ENCODE data around the gene C14orf119.

Gene C14orf119

DNA sequence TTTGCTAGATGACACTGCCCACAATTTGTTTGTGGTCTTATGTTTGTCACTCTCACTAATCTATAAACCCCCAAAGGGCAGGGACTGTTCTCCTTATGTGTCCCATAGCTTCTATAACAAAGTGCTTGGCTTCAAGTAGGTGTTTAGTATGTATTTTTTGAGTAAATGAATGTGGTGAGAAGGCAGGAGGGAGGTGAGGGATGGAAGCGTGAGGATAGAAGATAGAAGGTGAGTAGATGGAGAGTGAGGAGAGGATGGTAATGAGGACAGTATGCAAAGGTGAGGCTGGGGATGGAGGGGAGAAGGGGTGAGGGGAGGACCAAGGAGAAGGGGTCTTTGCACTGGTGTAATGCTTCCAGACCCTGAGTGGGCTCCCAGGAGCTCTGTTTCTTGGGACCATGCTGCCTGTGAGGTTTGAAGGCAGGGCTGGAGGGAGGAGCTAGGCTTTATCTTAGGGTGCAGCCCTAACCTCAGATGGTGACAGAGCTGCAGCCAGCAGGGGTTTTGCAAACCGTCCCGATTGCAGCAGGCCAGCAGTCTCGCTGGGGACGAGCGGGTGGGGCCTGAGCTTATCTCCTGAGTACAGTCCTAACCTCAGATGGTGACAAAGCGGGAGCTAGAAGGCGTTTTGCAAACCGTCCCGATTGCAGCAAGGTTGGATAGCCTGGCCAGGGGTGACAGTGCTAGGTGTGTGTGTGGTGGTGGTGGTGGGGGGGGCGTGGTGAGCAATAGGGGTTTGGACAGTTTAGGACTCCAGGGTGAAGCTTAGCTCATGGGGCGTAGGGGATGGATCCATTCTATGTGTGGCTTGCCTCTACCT lies 17.3 kb downstream of the C14orf119 start:
- no peak for DNase-seq

GRCh38 chr14:23113431-23114119 lies 18.3 kb downstream of the C14orf119 start:
- no peak for DNase-seq

DNA sequence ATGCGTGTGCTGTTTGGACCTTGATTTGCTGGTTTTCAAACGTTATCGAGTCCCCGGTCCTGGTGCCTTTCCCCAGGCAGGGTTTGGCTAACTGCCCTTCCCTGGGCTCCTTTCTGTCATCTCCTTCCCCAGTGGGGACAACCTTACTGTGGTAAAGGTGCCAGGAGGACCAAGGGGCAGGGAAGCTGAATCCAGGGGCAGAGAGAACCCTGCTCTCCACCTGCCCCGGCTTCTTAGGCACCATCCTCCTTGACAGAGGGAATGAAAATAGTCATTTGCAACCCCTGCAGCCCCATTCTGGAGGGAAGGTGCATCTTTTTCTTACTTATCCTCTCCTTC lies 18.8 kb downstream of the C14orf119 start:
- DNase-seq = no peak

- DNase-seq = no peak
These were observed 19.3 kb downstream of the C14orf119 start for GRCh38 chr14:23114669-23115038.

DNA sequence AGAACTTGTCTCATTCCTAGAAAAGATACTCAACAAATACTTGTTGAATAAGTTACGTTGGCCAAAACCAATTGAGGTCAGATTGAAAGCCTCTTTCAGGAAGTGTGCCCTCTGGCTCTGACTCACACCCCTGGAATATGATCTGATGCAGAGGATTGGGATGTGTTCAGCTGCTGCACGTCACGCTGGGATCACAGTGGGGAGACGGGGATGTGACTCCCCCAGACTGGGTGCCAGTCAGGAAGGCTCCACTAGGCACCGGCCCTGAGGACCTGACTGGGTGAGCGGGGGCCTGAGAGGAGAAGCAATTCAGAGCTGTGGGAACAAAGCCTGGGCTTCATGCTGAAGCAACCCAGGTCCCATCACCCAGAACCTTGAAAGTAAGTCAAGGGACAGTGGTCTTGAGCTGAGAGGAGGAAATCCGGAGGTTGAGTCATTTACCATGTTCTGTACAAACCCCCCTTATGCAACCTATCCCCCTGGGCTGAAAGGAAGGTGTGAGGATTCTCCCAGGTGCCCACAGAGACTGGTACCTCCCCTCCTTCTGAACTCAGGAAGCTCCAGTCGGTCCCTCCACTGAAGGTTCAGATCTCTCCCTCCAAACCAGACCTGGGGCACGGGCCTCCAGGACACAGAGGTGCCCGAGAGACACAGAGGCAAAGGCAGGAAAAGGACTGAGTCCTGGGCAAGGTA lies 19.9 kb downstream of the C14orf119 start:
- no peak for DNase-seq

GRCh38 chr14:23115918-23116317 lies 20.6 kb downstream of the C14orf119 start:
- DNase-seq = no peak

DNA sequence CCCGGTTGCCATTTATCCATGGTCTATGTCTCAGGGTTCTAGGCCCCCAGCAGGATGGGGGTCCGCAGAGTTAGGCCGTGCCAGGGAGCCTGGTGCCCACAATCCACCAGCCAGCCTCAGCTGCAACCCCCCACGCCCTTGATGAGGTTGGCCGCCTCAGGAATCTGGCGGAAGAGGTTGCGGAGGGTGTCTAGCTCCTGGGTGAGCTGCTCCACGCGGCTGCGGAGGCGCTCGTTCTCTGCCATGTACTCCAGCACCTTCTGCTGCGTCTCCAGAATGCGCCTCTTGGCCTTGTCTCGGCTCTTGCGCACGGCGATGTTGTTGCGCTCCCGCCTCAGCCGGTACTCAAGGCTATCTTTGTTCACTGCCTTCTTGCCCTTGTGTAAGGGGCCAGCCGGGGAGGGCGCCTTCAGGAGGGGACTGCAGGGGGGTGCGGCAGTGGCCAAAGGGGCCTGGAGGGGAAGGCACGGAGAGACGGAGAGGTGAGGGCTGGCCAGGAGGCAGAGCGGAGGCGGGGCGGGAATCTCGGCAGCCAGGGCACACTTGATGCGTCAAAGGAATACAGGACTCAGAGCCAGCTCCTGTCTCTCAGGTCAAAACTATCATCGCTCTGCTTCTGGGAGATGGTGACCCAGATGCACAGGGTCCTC lies 22.2 kb downstream of the C14orf119 start:
- DNase-seq = no peak

DNA sequence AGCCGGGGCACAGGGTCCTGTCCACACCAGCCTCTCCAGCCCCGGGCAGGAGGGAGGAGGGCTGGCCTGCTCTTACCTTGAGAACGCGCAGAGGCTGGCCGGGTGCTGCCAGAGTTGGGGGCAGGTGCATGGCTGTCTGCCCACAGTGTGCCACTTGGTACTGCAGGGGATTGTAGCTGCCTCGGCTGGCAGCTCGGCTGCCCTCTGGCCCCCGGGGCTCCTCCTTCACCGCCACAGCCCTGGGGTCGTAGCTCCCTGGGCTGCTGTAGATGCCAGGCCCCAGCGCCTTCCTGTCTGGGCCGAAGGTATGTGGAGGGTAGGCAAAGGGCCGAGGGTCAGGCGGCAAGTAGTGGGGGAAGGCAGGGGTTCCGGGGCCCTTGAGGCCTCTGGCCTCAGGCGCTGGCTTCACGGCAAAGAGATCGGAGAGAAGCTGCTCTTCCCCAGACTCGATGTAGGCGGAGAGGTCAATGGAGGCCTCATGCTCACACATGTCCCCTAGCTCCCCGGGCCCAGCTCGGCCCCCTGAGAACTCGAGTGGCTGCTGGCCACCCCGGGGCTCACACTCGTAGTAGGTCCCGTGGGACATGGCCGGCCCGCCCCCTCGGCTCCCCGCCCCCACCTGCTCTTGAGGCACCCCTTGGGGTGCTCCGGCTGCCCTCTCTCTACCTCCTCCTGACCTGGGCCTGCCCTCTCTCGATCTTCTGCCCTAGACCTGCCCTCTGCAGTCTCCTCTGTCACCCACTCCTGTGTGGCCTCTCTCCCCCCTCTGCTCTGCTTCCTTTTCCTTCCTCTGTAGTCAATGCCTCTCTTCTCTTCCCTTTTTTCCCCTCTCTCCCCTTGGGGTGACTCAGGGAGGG lies 23.4 kb downstream of the C14orf119 start, which contains the start of gene CEBPE:
Gene CEBPE (minus strand): TSS at position 750 of the 857 bp plus-strand sequence. CDS start 164 bp downstream, at position 586.
- DNase-seq = no peak

DNA sequence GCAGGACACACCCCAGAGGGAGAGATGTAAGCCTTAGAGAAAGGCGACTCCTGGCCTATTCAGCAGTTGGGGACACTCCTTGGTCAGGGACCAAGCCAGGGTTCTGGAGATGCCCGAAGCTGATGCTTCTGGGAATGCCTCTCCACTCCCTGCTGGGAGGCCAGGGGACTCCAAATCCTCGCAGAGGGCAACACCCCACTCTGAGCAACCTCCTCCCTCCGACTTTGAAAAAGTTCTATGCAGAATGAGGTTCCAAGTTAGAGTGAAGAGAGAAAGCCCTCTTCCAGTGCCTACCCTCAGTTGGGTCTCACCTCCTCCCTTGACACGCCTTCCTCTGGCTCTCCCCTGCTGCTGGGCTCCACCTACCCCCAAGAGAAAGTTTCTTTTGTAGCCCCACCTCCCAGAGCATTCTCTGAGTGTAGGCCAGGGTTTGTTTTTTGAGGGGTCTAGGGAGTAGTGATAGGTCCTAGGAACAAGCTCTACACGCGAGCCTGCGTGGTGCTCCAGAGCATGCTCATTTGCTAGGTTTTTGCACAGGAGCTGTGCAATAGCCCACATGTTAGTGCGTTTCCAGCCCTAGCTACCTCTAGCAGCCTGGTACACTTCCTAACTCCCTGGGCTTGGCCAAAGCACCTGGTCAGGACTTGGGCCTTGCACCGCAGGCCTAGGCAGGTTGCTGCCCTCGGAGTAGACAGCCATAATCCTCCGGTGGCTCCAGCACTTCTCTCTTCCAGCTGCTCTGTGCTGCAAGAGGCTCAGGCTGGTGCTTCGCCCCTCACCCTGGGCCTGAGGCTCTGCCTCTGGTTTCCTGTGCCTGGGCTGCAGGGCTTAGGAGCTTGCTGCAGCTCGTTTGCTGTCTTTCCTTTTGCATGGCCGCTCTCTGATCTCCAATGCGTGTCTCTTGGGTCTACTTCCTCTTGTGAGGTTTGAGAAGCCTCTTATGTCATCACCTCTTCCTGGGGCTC lies 24.3 kb downstream of the C14orf119 start:
- DNase-seq = no peak

DNA sequence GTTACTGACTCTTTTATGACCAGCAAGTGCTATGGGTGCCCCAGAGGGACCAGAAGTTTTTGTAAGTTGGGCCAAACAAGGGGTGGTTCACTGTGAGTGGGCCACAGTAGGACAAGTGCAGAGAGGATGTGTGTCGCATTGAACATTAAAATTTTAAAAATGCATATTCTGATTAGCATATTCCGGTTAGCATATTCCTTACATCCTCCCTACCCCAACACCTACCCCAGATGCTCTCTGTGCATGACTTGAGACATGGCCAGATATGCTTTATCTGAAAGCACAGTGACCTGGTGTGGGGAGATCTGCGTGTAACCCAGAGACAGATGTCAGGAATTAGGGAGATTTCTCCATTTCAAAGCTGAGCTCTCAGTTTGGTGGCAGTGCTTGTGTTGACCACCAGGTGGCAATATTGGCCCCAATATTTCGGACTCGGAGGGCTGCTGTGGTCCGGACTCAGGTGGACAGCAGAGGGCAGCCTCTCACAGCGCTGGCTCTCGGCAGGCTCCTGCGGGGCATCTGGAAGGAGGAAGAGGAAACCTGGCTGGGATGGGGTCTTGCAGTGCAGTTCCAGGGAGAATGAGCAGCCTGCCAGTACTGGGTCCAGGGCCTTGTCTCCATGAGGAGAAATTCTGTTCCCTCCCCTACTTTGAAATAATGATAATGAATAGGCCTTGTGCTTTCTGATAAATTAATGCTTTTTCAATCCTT lies 25.4 kb downstream of the C14orf119 start:
- DNase-seq = peak; percentile 10 to 68

DNA sequence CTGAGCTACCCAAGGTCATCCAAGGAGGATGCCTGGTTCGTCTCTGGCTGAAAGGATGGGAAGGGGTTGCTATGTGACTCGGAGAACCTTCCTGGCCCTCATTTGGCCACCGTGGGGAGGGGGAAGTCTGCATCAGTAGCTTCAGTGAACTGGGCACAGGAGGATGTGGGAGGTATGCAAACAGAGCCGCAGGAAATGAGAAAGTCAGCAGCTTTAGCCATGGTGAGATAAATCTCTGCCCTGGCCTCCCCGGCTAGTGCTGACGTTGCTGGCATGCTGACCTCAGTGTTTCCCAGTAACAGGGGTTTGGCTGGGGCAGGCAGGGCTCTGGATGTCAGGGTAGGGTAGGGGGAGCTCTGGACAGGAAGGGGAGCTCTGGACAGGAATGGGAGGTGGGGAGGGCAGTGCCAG lies 26.1 kb downstream of the C14orf119 start:
- DNase-seq = no peak

DNA sequence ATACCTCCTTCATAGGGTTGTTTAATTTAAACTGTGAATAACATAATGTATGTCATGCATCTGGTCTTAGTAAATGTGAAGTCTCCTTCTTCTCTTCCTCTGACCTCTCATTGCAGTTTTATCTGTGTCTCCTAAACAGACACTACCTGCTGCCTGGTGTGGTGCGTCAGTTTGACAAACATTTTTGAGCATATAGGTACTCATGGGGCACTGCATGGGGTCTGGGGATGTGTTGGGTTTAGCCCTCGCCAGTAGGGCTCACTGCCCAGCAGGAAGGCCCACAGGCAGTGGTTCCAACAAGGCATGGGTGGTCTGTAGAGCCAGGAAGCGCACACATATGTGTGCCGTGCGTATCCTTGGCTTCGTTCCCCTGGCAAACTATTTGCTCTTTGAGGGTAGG lies 26.8 kb downstream of the C14orf119 start:
- DNase-seq = no peak

DNA sequence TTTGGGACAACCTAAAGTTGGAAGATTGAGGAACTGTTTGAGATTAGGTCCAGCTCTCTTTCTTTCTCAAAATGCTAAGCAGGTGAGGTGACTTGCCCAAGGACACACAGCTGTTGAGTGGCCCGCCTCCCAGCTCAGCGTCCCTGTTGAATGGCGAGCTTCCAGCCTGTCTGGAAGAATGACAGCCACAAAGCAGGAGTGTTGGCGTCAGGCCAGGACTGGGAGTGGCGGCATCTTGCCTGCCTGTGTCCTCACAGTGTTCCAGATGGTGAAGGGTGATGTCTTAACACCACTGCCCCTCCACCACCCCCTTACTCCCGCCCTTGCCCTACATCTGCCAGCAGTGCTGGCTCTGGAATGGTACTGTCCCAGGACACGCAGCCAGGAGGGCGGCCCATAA lies 28.1 kb downstream of the C14orf119 start:
- DNase-seq = no peak

- DNase-seq = no peak
These were observed 29.1 kb downstream of the C14orf119 start for GRCh38 chr14:23124337-23124954.

DNA sequence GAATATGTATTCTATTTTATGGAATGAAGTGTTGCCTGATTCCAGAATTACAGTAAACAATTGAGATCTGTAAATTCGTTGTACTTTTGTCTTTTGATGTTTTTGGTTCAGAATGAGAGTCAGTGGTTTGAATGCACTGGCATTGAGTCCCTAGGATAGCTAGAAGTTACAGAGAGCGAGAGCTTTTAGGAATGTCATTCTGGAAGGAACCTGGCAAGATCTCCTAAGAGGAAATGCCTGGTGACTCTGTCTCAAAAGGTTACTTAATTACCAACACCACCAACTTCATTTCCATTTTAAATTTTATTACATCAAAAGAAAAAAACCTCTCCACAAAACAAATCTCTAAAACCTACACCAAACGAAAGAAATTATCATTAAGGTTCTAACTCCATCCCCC lies 29.7 kb downstream of the C14orf119 start:
- DNase-seq = no peak

- no peak for DNase-seq
These were observed 30.7 kb downstream of the C14orf119 start for GRCh38 chr14:23125933-23126524.

DNA sequence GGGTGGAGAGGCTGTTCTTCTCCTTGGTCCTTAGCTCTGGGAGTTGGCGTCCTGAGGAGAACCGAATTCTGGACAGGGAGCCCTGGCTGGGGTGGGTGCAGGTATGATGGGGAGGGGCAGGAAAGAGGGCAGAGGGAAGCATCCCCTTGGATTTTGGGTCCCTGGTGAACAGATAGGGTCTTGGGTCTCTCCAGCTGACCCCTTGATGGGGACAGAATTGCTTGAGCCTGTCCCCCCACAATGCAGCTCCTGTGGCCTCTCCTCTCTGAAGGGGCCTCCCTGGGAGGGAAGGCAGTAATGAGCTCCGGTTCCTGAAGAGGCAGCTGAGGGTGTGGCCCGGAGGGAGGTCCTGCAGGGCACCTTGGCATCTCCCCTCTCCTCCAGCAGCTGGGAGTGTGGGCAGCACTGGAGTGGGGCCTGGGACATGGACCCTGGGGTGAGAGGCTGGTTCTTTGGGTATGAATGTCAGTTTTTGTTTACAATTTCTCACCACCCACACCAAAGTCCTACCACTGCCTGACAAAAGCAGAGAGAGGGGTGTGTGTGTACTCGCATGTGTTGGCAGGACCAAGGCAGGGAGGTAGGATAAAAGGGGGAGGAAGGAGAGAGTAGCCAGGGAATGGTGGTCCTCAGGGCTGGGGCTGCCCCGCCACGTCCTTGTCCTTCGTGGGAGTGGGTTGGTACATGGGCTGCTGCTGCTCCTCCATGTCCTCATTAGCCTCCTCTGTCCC lies 31.4 kb downstream of the C14orf119 start:
- DNase-seq = no peak

DNA sequence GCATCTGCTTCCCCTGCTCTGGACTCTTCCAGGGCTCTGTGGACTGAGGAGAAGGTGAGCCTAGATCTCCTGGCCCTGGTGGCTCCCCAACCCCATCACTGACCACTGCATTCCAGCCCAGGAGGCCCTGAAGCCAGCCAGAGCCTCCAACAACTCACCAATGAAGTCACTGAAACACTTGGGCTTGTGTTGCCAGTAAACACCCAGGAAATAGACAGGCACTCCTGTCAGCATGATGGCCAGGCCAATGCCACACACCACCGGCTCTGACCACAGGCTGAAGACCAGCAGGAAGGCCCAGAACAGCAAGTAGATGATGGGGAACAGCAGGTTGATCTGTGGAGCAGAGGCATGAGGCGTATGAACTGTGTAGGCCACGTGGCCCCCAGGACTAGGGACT lies 32.6 kb downstream of the C14orf119 start:
- DNase-seq = no peak

Data from cerebellar nuclear complex (tissue), 1 donor.